Smooth muscle cell of the brain vasculature (primary cell): ENCODE measurements around the gene CT55.
"Not testable (repeated sequence)": the region's sequence is repeated elsewhere in the genome, so short reads cannot be mapped to it uniquely, and the experiment has no call there.

Experiments
- DNase-seq: peaks from one replicate; pipeline ENCODE4 v3.0.0-alpha.2; 2012; ENCODE audit warnings: low read depth, low spot score

CT55 gene, protein sequence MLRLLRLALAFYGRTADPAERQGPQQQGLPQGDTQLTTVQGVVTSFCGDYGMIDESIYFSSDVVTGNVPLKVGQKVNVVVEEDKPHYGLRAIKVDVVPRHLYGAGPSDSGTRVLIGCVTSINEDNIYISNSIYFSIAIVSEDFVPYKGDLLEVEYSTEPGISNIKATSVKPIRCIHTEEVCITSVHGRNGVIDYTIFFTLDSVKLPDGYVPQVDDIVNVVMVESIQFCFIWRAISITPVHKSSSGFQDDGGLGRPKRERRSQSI

DNA sequence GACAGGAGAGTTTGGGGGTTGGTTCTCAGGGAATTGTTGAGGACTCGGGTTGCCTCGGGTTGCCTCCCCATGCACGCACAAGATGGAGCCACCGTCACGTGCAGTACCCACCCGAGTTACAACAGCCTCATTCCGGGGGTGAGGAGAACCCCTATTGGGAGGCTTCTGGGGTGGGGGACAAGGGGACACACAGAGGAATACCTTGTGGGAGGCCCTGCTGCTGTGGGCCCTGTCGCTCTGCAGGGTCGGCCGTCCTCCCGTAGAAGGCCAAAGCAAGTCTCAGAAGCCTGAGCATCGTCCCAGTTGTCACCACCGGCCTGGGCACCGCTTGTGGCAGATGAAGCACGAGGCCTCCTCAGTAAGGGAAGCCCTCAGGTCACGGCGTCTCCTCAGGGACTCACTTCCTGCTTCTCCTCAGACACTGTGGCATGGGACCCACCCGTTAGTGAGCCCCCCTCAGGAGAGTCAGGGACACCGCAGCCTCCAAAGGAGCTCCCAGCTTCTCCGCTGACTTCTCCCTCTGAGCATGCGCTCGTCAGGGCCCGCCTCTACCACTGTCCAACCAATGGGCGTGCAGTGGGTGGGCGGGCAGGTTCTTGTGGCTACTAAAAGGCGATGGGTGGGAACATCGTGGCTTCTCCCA is at the start of gene CT55:
TSS of gene CT55 (minus strand) at position 522 of the 643 bp plus-strand sequence. CDS start at position 295, 227 bp downstream.
- DNase-seq = no peak

DNA sequence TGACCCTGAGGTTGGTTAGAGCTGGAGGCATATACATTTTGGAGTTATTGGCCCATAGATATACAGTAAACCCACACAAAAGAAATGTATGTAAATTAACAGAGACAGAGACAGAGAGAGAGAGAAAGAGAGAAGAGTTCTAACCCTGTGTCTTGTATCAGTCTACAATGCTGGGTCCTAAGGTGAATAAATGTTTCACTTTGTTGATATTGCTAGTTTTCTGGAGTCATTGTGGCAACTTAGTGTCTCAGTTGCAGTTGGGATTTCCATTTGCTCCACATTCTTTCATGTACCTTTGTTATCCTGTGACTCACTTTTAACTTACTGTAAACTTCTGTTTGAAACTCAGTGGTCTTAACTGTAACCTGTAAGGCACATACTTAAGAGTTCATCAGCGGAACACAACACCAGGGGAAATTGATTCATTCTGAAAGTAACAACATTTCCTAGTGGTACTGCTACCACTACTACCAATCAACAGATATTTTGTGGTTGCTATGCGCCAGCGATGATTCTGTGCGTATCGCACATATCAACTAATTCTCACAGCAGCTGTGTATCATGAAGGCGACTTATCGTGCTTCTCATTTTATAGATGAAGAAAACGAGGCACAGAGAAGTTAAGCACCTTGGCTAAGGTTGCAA is 42.1 kb upstream of the CT55 start:
- no peak for DNase-seq

DNA sequence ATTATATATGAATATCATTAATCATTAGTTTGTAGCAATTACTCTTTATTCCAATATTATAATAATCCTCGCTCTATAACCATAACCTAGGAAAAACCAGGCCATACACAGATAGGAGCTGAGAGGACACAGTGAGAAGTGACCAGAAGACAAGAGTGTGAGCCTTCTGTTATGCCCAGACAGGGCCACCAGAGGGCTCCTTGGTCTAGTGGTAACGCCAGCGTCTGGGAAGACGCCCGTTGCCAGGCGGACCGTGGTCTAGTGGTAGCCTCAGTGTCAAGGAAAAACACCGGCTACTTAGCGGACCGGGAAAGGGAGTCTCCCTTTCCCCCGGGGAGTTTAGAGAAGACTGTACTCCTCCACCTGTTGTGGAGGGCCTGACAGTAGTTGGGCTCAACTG is 35.2 kb upstream of the CT55 start:
- DNase-seq = not testable (repeated sequence)

DNA sequence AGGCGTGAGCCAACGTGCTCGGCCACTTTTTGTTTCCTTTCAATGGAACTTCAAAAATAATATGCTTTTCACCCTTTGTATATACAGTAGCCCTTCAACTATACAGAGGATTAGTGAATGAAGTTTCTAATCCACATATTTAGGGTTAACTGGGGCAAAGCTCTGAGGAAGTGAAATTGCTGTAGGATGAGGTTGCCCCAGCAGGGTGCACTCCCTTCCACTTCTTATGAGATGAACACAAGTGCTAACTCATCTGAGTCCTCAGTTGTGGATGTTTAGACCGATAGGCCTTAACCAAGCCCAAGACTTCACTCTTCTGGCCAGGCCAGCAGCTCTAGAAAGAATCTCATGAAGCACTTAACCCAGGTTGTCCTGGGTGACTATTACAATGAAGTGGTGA is 29.1 kb upstream of the CT55 start:
- DNase-seq = no peak

DNA sequence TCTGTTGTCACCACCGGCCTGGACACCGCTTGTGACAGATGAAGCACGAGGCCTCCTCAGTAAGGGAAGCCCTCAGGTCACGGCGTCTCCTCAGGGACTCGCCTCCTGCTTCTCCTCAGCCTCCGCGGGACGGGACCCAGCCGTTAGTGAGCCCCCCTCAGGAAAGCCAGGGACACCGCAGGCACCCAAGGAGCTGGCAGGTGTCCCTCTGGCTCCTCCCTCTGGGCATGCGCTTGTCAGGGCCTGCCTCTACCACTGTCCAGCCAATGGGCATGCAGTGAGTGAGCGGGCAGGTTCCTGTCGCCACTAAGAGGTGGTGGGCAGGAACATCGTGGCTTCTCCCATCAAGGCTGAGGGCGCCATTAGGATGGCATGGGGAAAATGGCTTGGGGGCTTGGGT is 23.5 kb upstream of the CT55 start:
- DNase-seq = no peak

DNA sequence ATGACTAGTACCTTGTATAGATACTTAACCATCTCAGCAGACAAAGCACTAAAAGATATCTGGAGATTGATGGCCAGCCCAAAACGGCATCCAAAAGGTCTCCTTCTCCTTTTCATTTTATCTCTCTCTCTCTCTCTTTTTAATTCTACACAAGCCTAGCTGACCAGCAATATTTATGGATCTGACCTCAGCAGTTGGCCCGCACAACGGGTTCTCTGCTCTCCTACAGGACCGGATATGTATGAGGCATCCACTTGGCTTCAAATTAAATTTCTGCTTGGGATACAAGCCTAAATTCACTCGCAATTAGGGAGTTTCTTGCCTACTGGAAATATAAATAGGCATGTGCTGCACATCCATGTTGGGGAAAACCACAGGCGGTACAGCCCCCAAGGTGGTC is 22.5 kb upstream of the CT55 start:
- no peak for DNase-seq

DNA sequence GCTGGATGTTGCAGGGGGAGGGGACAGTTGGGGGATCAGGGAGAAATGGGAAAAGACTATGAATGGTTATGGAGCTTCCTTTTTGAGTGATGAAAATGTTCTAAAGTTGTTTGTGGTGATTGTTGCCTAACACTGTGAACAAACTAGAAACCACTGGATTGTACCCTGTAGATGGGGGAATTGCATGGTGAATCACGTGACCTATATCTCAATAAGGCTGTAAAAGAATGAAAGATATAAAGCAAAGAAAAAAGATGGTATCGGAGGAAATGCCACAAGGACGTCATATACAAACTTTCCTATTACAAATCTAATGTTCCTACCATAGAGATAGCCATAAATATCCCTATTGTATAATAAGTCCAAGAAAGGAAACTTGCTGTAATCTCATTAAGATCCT is 20.6 kb upstream of the CT55 start:
- no peak for DNase-seq

DNA sequence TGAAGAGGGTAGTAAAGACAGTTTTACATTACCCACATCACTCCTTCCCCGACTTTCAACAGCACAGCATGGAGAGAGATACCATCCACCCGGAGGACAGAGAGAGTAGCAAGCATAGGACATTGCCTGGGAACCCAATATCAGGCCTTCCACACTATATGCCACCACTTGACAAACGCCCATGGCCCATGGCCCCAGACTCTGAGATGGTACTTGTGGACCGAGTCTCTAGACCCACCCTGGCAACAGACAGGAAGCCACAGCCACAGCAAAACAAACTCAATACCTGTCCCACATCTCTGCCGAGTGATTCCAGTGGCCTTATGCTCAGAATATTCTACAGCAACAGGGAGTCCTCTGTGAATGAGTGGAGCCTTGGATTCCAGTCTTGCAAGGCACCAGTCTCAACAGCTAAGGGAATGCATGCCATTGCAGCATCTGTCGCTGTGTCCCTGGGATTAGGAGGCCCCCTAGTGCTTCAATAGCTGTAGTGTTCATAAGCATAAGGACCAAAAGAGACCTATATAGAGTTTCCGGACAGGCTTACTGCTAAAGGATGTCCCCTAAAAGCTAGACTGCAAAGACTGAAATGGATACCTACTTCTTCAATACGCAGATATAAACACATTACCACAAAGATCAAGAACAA is 14.7 kb upstream of the CT55 start:
- DNase-seq = no peak

DNA sequence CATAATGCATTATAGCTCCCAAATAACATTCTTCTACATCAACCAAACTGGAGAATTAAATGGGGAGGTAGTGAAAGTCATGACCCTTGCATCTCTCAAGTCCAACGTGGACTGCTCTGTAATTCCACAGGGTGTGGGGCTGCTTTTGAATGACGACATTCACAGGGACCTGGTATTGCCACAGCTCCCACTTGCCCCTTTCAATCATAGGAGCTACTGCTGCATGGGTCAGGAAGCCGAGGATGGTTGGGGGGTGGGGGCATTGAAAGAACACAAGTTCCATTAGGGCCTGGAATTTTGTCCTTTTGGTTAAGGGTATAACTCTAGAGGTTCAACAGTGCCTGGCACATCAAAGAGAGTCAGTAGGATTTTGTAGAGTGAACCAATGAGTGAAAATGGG is 7.4 kb upstream of the CT55 start:
- no peak for DNase-seq

DNA sequence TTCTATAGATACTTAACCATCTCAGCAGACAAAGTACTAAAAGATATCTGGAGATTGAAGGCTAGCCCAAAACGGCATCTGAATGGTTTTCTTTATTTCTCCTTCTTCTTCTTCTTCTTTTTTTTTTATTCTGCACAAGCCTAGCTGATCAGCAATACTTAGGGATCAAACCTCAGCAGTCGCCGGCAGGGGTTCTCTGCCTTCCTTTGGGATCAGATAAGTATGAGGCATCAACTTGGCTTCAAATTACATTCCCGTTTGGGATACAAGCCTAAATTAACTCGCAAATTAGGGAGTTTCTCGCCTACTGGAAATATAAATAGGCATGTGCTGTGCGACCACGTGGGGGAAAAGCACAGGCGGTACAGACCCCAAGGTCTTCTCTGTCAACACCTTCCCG is 730 bp downstream of the CT55 start:
- no peak for DNase-seq

DNA sequence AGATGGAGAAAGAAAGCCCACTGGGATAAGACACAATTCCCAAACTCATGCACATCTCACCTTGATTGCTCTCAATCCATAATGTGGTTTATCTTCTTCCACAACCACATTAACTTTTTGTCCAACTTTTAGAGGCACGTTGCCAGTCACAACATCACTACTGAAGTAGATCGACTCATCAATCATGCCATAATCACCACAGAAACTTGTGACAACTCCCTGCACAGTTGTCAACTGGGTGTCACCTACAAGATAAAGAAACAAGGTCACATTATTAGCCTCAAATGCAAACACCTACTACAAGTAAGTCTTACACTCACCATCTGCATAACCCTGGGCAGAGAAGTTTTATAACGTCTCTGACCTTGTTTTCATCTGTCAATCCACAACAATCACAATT is 1.7 kb downstream of the CT55 start:
- not testable (repeated sequence) for DNase-seq

DNA sequence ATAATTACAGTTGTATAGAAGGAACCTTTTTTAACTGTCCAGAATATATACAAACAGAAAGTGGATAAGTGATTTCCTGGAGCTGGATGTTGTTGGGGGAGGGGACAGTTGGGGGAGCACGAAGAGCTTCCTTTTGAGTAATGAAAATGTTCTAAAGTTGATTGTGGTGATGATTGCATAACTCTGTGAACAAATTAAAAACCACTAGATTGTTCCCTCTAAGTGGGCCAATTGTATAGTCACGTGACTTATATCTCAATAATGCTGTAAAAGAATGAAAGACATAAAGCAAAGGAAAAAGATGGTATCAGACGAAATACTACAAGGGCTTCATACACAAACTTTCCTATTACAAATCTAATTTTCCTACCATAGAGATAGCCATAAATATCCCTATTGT is 2.7 kb downstream of the CT55 start:
- DNase-seq = no peak

DNA sequence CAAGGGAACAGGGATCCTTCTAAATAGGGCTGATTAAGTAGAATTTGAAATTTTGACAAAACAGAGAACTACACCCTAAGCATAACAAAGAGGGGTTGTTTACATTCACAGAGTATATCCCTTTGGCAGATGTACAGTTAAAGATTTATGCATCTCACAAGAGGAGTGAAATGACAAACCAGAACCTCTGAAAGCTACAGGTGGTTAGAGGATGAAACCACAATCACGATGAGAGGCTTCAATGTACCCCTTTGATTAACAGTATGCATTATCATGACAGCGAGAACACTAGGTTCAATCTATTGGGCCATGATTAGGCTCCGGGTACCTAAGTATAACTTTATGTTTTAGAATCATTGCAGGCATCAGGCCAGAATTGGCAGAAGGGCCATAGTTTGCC is 16.5 kb downstream of the CT55 start:
- DNase-seq = not testable (repeated sequence)

DNA sequence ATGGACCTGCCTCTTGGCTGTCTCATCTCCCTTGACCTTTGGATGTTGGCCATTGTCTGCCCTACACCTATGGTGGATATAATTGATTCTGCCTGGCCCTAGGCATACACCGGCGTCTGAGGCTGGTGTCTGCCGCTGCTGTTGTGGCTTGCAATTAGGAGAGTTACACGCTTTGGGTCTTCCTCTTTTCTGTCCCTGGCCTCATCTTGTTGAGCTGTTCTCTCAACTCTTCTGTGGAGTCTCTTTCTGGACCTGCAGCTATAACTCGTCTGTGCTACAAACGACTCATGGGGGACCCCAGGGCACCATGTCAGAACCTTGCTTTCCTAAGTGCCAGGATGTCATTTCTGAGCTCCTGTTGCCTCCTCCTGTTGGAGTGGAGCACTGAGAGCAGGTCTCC is 45.1 kb downstream of the CT55 start:
- not testable (repeated sequence) for DNase-seq

DNA sequence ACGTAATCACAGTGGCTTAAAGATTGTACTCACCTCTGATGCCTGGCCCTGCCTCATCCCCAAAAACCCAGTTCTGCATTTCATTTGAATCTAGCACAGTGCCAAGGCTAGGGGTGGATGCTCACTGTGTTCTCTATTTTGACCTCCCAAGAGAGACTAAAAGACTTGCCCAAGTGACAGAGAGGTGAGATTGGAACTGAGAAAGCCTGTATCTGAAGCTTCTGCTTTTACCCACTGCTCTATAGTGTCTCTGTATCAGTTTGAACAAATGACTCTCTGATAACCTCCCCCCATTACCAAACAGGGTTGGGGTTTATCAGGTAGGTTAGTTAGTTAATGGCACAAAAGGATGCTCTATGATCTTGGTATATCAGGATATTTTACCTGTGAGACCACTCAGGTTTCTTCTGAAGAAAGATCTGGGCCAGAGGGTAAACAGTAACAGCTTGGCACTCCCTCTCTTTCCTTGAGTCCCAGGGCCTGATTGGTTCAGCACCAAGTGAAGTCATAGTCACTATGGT is 51.1 kb downstream of the CT55 start, which contains the start of gene ETDB:
TSS of gene ETDB (minus strand) at position 471 of the 521 bp plus-strand sequence. CDS start 1,265 bp downstream, outside the sequence.
- not testable (repeated sequence) for DNase-seq

DNA sequence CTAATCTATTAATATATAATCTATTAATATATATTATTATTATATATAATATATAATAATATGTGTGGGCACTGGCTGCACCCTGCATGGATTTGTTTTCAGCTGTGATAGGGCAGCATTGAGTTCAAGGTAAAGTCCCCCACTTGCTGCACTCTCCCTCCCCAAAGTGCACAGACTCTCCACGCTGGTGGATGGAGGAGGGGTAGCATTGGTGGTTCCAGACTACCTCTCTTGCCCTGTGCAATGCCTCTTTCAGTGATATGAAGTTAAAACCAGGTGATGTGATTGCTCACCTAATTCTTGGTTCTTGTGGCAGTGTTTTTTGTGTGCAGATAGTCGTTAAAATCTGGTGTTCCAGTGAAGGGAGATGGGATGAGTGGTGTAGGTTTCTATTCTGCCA is 55.1 kb downstream of the CT55 start:
- not testable (repeated sequence) for DNase-seq

DNA sequence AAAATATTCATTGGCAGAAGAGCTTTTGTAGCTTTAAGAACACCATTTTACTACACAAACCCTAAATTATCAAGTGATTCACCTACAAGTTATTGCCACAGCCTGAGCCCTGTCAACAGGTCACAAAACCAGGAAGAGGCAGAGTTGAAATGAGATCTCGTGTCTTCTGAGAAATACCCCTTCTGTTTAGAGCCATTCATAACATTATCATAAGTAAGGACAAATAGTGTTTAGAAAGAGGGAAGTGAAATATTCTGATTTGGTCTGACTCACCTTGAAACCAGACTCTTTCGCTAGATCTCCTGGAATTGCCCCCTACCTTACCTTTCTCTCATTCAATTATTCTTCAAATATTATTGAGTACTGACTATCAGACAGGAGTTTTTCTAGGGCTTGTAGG is 56.8 kb downstream of the CT55 start:
- no peak for DNase-seq

DNA sequence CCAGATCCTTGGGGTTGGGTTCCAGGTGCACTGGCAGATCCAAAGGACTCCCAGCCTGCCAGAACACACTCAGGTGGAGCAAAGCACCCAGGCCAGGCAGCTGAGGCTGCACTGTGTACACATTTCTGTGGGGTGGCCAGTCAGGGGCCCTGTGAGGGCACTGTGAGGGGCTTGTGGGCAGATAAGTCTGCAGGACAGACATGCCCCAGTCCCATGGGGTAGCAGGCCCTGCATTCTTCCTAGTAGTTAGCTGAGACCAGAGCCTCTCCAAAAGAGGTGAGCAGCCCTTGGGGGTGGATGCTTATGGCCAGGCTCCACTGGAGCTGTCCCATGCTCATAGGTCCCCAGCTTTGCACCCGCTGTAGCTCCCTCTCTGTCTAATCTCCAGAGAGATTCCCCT is 58.5 kb downstream of the CT55 start:
- DNase-seq = no peak

DNA sequence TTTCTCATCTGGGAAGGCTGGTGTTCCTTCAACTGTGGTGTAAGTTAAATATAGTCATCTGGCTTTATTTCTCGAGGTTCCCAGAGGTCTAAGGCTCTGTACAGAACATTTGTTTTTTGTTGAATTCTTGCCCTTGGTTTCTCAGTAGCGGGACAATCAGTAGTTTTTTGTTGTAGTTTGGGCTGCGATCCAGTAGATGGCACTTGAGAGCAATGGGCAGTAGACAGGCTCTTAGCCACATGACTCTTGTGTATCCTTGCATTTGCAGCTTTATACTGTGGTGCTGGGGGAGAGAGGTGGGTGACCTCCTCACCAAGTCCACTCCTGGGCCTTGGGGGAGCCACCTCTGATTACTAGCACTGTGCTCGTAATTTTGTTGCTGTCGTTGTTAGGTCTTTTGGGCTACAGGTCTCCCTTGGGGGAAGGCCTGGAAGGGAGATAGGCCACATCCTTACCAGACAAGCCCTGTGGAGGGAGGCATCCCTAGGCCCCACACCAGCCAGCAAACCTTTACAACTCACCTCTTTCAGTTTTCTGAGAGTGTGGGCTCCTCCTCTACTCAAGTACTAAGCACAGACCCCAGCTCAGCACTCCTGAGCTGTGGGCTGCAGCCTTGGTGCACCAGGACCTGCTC is 59.0 kb downstream of the CT55 start:
- no peak for DNase-seq

DNA sequence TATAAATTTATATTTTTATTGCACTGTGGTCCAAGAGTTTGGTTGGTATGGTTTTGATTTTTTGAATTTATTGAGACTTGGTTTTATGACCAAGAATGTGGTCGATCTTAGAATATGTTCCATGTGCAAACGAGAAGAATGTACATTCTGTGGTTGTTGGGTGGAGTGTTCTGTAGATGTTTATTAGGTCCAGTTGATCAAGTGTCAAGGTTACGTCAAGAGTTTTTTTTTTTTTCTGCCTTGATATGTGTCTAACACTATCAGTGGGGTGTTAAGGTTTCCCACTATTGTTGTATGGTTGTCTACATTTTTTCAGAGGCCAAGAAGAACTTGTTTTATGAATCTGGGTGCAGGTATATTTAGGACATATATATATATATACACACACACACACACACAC is 61.6 kb downstream of the CT55 start:
- DNase-seq = no peak
